GM06990 (cell line): ENCODE results near the gene SPATC1L.

ENCODE experiments used
- DNase-seq: peaks from one replicate; pipeline ENCODE4 v3.0.0-alpha.2; 2011; ENCODE audit not compliant: insufficient read length; ENCODE audit errors: extremely low read depth
- H3K27me3 ChIP-seq: replicated peaks from 2 replicates; pipeline ENCODE4 v1.6.0; 2011; ENCODE audit warnings: low read length; ENCODE audit not compliant: control insufficient read depth, insufficient read depth
- H3K36me3 ChIP-seq: 2 replicates; pipeline ENCODE4 v1.5.1; 2011; ENCODE audit warnings: low read length; ENCODE audit not compliant: control insufficient read depth, insufficient read depth
- H3K4me3 ChIP-seq: replicated peaks from 2 replicates; pipeline ENCODE4 v1.5.1; 2011; ENCODE audit warnings: low read depth, mild to moderate bottlenecking, control low read depth, low read length
- CTCF ChIP-seq: IDR thresholded peaks from 2 replicates; pipeline ENCODE4 v1.5.1; 2011; ENCODE audit warnings: low read length, control low read depth, mild to moderate bottlenecking, inconsistent platforms; ENCODE audit not compliant: insufficient read depth, poor library complexity, severe bottlenecking

The SPATC1L gene

GRCh38 chr21:46189959-46190490 lies 5.8 kb upstream of the SPATC1L start:
- Histone ChIP-seq H3K27me3 (no peaks in the 10 kb centered on the region), H3K4me3 (no peak overlapping the region), H3K36me3 (peaks cover 12% of the 10 kb centered on the region)
- no peak for TF ChIP-seq CTCF
- DNase-seq = no peak

GRCh38 chr21:46189213-46189958 lies 5.1 kb upstream of the SPATC1L start:
- no peak for DNase-seq
- Histone ChIP-seq H3K27me3 (no peaks in the 10 kb centered on the region), H3K4me3 (no peak overlapping the region), H3K36me3 (peaks cover 12% of the 10 kb centered on the region)
- TF ChIP-seq CTCF = no peak

- Histone ChIP-seq H3K27me3 (no peaks in the 10 kb centered on the region), H3K4me3 (no peak overlapping the region), H3K36me3 (peaks cover 7% of the 10 kb centered on the region)
- no peak for DNase-seq
- TF ChIP-seq CTCF = no peak
Observed at GRCh38 chr21:46188226-46189212, 4.3 kb upstream of the SPATC1L start.

GRCh38 chr21:46187814-46188213 lies 3.6 kb upstream of the SPATC1L start:
- Histone ChIP-seq H3K36me3 (peaks cover 4% of the 10 kb centered on the region), H3K27me3 (no peaks in the 10 kb centered on the region), H3K4me3 (no peak overlapping the region)
- TF ChIP-seq CTCF = no peak
- no peak for DNase-seq

- Histone ChIP-seq H3K36me3 (peaks cover 4% of the 10 kb centered on the region), H3K4me3 (no peak overlapping the region), H3K27me3 (no peaks in the 10 kb centered on the region)
- TF ChIP-seq CTCF = no peak
- no peak for DNase-seq
Observed at GRCh38 chr21:46187261-46187660, 3.0 kb upstream of the SPATC1L start.
